NCI-H1105 (cell line): ENCODE results near the gene PLCB4.
"Not testable (repeated sequence)": the region's sequence is repeated elsewhere in the genome, so short reads cannot be mapped to it uniquely, and the experiment has no call there.

ENCODE experiments used
- DNase-seq: peaks from one replicate; lab custom pipeline; 2025; lab: John Stamatoyannopoulos, UW

PLCB4 gene

DNA sequence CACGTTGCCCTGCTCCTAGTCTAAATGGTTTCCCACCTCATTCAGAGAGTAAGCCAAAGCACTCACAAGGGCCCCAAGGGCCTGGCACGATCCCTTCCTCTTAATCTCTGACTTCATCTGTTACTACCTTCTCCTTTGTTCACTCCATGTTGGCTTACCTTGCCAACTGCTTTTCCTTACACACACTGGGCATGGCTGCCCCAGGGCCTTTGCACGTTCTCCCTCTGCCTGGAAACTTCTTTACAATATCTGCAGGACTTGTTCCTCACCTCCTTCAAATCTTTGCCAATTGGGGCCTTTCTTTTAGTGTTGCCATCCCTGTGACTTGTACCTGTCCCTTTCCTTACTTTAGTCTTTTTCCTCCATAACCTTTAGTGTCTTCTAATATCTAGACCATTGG lies 73.9 kb downstream of the PLCB4 start:
- no peak for DNase-seq

DNA sequence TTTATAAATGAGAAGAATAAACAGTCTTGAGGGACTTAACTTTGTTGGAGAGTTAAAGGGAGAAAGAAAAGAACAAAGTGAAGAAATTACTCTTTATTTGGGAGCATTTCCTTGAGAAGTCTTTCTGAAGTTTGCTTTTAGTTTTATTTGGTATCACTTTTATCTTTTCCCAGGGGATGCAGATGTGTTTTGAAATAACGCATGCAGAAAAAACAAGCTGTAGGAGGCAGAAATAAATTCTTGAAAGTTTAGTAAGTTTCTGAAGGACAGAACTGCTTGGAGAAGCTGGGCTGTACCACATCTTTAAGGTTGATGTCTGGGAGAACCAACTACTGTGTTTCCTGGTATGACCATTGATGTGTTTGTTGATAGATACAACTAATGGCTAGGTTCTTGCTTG lies 75.0 kb downstream of the PLCB4 start:
- DNase-seq, result no peak

DNA sequence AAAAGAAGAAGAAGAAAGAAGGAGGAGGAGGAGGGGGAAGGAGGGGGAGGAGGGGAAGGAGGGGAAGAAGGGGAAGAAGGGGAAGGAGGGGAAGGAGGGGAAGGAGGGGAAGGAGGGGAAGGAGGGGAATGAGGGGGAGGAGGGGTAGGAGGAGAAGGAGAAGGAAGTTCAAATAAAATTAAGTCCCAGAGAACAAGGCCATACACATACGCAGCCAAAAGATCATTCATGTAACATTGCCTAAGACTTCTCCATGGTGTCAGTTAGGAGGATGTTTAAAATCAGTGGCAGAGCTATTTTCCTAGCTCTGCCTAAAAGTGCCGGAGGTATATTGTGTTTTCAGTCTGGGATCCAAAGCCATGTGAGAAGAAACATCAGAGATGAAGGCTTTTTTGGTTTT lies 75.8 kb downstream of the PLCB4 start:
- no peak for DNase-seq

DNA sequence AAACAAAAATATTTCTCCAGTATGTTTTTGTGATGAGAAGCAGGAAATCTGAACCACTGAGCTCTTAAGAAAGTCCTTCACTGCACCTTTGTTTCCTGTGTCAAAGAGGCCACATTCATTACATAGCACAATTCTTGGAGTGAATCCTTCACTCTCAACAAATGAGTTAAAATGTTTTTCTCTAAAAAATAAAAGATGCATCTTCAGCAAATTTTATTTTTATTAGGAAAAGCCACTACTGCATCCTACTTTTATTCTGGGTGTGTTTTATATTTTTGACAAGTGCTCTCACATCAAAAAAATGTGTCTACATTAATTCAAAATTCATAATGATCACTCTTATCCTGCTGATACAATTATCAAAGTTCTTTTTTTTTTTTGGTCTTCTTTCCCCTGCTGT lies 76.3 kb downstream of the PLCB4 start:
- no peak for DNase-seq

DNA sequence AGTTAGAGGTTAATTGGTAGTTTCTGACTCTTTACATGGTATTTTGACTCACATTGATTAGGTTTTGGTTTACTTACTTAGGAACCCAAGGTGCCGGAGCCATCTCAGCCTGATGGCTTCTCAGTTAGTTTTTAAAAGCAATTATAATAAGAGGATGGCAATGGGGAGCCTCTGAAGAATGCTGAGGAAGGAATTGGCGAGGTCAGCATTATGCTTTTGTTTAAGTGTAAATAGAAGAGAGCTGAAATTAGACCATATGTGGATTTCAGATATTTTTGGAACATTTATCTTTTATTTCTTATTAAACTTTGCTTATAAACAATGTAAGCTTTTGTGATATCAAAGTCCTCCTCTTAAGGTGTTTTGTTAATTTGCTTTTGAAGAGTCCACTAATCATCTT lies 77.8 kb downstream of the PLCB4 start:
- DNase-seq, result no peak

DNA sequence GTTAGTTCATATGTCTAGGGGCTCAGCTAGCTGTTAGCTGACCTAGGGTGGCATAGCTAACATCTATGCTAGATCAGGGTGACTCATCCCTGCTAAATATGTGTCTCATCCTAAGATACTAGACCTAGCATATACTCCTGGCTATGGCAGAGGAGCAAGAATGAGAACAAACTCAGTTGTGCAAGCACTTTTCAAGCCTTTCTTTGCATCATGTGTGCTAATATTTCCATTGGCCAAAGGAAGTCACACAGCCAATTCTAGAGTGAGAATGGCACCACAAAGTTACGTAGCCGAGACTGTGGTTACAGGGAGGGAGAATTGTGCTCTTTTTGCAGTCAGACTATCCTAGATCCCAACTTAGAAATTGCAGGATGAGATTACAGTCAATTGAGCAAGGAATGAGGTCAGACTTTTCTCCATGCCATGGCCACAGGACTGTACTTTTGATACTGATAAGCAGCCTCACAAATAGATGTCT lies 78.7 kb downstream of the PLCB4 start:
- no peak for DNase-seq

DNA sequence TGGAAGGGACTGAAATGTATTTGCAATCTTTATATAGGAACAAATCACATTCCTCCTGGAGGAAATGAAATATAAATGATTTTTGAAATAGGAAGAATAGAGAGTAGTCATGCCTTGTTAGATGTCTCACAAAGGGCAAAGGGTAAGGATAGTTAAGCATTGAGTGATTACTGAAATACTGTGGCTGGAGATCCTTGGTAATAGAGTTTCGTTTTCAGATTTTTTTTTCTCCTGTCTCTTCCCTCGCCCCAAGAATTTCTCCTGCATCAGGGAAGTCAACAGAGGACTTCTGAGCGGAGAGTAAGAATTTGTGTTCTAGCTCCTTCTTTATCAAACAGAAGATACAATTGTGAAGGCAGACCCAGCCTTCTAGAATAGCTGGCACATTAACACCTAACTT lies 79.4 kb downstream of the PLCB4 start:
- DNase-seq, result no peak

DNA sequence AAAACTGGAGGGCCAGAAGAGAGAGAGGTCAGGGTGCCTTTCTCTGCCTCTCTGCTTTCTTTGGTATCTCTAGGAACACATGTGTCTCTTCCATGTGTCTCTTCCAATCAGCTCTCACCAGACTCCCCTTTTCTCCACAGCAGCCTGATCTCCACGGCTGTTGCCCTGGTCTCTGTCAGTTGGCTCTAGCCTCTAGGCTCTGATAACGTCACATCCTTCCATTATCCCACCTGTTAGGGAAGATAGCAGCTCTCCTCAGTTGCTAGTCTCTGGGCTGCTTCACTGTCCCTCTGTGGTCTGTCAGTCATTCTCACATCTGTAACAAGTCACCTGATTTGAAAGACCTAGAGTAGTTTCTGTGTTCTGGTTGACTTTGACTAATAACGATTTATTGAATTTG lies 80.2 kb downstream of the PLCB4 start:
- no peak for DNase-seq

DNA sequence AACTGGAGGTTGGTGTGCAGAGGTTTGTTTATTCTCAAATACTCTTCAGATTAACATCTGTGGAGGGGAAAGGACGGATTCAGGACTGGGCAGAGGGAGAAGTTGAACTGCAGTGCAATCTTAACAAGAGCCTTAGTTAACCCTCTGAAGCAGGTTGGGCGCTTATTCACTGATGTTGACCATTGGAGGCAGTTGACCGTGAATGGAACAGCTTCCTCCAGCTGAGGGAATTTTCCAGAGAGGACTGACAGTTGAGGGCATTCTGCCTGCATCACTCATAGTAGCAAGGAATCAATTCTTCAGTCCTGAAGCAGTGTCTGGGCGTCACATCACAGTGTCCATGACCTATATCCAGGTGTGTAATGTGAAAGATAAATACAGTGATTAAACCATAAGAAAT lies 80.9 kb downstream of the PLCB4 start:
- DNase-seq, result no peak

DNA sequence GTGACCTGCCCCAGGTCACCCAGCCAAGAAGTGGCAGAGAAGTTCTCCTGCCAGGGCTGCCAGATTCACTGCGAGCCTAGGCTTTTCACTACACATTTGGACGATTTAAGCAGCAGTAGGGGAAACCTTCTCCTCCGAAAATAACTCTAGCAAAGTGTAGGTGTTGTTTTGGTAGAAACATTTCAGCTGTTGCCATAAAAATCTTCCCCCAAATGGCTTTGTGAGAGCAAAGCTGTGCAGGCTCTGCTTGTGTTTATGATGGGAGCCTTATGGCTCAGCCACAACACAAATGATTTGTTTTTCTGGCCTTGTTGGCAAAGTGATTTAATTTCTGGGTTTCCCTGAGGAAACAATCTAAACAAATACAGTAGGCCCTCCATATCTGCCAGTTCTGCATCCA lies 81.8 kb downstream of the PLCB4 start:
- DNase-seq, result no peak

DNA sequence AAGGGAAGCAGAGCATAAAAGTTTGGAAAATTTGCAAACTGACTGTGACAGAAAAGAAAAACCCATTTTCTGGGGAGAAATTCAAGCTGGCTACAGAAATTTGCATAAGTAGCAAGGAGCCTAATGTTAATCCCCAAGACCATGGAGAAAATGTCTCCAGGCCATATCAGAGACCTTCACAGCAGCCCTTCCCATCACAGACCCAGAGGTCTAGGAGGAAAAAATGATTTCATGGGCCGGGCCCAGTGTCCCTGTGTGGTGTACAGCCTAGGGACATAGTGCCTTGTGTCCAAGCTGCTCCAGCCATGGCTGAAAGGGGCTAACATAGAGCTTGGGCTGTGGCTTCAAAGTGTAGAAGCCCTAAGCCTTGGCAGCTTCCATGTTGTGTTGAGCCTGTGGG lies 83.3 kb downstream of the PLCB4 start:
- not testable (repeated sequence) for DNase-seq

DNA sequence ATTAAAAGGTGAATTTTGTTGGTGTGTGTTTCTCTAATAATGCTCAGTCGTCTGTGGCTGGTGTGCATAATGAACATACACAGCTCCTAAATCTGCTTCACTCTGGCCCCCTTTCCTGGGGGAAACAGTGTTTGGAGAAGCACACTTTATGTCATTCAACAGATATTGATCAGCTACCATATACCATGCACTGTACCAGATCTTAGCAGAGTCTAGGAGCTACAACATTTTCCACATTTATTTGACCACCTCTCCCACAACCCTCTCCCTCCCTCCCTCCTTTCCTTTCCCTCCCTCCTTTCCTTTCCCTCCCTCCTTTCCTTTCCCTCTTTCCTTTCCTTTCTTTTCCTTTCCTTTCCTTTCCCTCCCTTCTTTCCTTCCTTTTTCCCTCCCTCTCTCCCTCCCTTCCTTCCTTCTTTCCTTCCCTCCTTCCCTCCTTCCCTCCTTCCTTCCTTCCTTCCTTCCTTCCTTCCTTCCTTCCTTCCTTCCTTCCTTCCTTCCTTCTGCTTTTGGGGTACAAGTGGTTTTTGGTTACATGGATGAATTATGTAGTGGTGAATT lies 85.7 kb downstream of the PLCB4 start:
- DNase-seq, result no peak

DNA sequence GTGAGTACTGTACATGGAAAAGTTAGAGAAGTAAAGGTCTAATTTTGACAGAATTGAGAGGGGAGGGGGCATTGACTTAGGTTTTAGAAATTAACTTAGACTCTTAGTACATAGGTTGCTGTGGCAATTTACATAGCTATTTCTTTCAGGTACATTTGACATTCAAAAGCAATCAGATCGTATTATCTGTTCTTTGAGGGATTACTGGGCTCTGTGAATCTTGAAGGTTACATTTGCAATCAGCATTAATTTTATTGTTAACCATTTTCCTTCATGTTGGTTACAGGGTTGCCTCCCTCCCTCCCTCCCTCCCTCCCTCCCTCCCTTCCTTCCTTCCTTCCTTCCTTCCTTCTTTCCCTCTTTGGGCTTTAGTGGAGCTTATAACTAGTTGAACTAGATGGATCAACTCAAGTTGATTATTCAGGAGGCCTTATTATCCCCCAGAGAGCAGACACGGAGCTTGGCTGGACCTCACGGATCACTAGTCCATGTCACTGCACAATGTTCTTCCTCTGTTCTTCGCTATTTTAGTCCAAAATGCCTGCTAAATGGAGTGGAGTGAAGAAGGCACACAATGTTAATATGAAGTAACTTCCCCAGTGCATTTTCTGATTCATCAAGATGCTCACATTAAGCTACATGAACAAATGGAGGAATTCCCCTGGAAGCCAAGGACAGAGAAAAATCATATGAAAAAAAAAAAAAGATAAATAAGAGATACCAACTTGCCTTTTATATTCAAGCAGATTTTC lies 87.8 kb downstream of the PLCB4 start:
- no peak for DNase-seq

DNA sequence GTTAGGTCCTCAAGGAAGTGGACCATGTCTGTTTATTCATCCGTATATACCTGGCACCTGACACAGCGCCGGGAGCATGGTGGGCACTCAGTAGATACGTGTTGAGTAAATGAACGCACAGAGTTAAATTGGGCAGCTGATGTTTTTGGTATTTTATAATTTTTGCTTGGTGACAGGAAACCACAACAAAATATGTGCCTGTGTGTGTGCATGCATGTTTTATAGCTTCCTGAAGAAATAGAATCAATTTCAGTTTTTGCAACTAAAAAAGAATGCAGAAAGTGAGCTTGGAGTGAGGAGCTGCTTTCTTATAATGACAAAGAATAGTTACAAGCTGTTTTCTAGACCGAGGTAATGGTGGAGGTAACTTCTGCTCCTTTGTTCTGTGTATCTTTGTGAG lies 91.4 kb downstream of the PLCB4 start:
- no peak for DNase-seq

DNA sequence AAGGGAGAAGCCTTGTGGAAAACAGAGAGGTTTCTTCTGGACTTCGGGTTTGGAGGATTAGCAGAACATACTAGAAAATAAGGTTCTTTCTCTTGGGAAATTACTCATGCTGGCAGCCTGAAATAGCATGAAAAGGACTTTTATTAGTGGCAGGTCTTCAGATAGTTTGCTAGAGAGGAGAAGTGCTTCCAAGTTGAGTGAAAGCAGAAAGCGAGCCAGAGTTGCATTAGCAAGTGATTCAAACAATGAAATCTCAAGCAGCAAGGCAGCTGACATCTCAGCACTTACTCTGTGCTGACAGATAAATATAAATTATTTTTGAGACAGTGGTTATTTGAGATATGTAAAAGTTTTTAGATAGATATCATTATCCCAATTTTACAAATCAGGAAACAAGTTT lies 91.9 kb downstream of the PLCB4 start:
- no peak for DNase-seq

DNA sequence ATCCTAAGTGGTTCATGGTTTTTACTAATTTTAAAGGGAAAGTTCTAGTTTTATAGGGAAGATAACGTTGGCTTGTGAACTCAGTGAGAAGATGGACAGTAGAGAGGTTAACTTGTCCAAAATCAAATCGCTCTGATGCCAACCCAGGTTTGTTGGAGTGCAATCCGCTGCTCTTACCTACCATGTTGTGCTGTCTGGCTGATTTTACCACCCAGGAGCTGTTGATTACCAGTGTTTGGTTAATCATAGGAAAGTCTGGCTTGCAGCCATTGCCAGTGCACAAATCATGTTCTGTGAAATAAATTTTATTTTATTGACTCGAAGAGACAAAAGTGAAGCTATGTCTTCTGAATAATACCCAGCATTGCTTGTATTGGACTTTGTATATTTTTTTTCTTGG lies 92.4 kb downstream of the PLCB4 start:
- DNase-seq, result no peak

DNA sequence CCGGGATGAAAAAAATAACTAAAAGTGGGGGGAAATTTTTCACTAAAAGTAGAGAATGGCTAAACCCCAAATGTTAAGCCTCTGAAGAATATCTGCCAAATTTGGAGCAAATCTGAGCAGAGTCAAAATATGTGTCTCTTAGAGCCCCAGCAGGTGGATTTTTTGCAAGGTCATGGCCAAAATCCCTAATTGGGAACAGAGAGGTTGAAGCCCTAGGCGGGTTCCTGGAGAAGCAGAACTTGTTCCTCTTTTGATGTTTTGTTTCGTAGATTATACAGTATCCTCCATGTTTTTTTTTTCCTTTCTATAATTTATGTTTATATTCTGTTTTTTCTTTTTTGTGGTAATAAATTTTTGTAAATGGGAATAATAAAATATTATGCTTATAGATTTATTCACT lies 94.4 kb downstream of the PLCB4 start:
- DNase-seq, result no peak

DNA sequence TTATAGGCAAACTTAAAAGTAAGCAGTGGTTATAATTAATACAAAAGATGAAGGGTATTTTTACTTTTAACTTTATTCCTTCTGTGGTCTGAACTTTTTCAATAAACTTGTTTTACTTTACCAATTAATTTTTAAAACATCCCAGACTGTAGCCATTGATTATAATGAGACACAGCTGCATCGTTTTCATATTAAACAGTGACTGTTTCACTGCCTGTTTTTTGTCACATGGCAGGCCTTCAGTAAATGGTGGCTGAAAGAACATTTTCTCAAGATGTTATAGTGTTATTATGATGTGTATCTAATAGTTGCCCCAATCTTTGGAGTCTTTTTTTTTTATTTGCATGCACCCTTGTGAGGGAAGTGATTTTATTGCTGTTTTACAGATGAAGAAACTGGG lies 95.1 kb downstream of the PLCB4 start:
- no peak for DNase-seq

DNA sequence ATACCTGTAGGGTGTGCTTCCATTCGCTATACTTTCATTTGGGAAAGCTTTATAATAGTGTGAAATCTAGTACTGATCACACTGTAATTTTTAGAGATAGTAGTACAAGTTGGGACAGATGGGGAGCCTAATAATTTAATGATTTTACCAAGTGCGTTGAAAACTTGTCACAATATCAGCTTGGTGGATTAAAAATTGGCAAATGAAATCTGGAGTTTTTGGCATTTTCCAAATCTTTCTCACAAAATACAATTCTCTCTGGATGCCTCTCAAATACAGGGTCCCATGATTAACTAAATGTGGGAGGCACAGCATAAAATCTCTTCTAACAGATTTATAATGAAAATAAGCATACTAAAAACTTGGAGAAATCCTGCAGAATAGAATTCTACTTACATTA lies 96.4 kb downstream of the PLCB4 start:
- DNase-seq, result no peak

DNA sequence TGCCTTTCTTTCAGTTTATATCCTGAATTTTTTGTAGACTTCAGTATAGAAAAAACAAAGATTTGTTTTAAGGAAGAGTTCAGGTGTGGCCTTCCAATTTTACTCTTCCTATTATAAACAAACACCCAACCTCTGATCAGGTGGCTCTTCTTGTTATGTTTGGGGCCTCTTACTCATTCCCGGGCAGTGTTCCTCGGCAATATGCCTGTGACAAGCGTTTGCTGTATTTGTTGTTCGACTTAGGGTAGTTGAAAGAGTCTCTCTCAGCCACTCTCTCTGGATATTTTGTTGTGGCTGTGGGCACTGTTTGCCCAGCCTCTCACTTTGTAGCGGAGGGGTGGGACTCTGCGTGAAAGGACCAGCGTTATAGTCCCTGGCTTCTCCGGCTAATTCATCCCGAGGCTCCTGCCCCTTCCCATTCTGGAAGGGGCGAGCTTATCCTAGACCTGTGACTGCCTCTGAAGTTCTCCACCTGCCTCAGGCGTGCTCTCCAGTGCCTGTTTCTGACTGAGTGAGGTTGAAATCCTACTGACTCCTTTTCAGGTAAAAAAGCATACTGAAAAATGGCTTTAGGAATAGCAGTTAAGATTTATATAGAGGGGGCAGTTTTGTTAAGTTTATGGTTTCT lies 97.4 kb downstream of the PLCB4 start:
- no peak for DNase-seq

DNA sequence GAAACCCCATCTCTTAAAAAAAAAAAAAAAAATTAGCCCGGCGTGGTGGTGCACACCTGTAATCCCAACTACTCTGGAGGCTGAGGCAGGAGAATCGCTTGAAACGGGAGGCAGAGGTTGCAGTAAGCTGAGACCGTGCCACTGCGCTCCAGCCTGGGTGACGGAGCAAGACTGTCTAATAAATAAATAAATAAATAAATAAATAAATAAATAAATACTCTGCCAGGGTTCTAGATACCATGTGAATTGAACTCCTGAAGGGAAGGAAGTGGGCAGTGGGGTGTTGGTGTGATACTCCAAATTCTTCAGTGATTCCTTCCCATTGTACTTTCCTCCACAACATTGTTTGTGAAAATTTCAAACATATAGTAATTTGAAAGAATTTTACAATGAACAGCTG lies 100.5 kb downstream of the PLCB4 start:
- DNase-seq, result no peak

DNA sequence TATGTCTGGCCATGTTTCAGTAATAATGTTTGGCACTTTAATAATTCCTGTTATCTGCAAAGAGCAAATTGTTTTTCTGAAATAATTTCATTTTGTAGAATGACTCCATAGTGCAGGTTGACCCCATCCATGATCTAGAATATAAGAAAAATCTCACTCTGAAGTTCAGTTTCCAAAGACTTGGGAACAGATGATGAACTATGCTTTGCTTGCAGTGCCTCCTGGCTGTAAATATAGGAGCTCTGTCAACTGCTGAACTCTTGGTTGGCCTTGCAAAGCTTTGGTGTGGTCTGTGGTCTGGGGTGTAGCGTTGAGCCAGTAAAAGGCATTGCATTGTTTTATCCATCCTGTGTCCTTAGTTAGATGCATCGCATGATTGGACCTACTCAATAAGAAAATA lies 104.0 kb downstream of the PLCB4 start:
- no peak for DNase-seq

DNA sequence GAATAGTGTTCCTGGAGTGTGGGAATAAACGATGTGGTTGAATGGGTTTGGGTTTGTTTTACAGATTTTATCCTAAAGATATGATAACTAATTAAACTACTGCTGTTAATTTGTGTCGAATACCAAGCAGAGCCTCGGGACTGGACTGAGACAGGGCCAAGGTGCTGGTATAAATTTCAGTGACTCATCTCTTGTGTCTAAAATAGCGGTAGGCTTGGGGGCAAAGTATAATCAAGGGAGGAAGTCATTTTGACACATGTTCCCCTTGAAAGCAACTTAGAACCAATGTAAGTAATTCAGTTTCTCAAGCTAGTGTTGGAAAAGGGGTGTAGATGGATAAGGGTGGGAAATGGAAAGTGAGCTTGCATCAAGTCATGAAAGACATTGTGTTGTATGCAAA lies 108.4 kb downstream of the PLCB4 start:
- no peak for DNase-seq
